GM12801 (cell line): ENCODE results near the gene PARG.

ENCODE experiments used
- CTCF ChIP-seq: IDR thresholded peaks from one replicate; pipeline ENCODE4 v1.5.1; 2011; ENCODE audit warnings: control low read depth; ENCODE audit not compliant: insufficient read length; ENCODE audit errors: extremely low read depth

Gene PARG

GRCh38 chr10:49781247-49781646 lies 160.6 kb downstream of the PARG start:
- no peak for TF ChIP-seq CTCF

GRCh38 chr10:49778197-49778596 lies 163.6 kb downstream of the PARG start:
- no peak for TF ChIP-seq CTCF

- no peak for TF ChIP-seq CTCF
Measured at GRCh38 chr10:49776851-49777250, 165.0 kb downstream of the PARG start.

GRCh38 chr10:49775014-49775413 lies 166.8 kb downstream of the PARG start:
- no peak for TF ChIP-seq CTCF

- no peak for TF ChIP-seq CTCF
Measured at GRCh38 chr10:49769692-49770091, 172.1 kb downstream of the PARG start.

- TF ChIP-seq CTCF, result no peak
Measured at GRCh38 chr10:49768731-49769130, 173.1 kb downstream of the PARG start.

- no peak for TF ChIP-seq CTCF
Measured at GRCh38 chr10:49768329-49768728, 173.5 kb downstream of the PARG start.
